ENCODE measurements around the gene CC2D1B. TPM values are rescaled to one million over a fixed set of nuclear protein-coding genes. Genes with fewer than 3 reads are reported as not detected.
A peak's percentile ranks its signal among the peaks of the same experiment; 100 is the strongest.

Gene CC2D1B
- total and polyA plus RNA-seq, 9 of the 15 experiments (the other 6 are each of a cell fraction or from before 2014, with no cell fraction given): 1.2 to 33.6 (median 25.5) TPM

DNA sequence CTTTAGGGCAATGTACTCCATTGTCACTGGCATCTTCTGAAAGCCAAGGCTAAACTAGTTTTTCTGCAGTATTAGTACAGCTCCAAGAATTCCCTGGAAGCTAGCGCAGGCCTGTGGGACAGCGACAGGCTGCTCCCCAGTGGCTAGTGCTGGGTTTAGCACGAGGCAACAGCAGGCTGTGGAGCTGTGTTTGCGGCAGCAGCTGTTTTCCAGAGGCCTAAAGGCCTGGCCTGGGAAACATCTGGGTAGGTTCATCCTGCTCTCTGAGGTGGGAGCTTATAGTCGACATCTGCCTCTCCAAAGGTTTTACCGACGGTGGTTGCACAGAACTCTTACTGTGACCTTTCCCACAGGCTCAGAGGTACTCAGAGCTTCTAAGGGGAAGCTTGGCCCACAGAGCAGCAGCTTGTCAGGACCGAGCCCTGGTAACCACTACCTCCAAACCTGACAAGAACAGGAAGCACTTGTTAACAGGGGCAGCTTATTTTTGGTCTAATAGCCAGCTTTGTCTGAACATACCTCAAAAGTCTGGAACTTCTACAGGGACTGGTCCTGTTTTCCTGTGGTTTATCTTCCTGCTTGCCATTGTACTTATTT, 17.2 kb downstream of the CC2D1B start (continued):
- no peak for TF ChIP-seq HLTF (IDR thresholded peaks at IDR 0.05)
- no peak for TF ChIP-seq SPI1 (IDR thresholded peaks at IDR 0.05; ENCODE audit: borderline replicate concordance, low read depth, low read length)
- TF ChIP-seq, protein P1, sequence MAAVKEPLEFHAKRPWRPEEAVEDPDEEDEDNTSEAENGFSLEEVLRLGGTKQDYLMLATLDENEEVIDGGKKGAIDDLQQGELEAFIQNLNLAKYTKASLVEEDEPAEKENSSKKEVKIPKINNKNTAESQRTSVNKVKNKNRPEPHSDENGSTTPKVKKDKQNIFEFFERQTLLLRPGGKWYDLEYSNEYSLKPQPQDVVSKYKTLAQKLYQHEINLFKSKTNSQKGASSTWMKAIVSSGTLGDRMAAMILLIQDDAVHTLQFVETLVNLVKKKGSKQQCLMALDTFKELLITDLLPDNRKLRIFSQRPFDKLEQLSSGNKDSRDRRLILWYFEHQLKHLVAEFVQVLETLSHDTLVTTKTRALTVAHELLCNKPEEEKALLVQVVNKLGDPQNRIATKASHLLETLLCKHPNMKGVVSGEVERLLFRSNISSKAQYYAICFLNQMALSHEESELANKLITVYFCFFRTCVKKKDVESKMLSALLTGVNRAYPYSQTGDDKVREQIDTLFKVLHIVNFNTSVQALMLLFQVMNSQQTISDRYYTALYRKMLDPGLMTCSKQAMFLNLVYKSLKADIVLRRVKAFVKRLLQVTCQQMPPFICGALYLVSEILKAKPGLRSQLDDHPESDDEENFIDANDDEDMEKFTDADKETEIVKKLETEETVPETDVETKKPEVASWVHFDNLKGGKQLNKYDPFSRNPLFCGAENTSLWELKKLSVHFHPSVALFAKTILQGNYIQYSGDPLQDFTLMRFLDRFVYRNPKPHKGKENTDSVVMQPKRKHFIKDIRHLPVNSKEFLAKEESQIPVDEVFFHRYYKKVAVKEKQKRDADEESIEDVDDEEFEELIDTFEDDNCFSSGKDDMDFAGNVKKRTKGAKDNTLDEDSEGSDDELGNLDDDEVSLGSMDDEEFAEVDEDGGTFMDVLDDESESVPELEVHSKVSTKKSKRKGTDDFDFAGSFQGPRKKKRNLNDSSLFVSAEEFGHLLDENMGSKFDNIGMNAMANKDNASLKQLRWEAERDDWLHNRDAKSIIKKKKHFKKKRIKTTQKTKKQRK (IDR thresholded peaks at IDR 0.05; ENCODE audit: borderline replicate concordance, low read depth, low read length): no peak
- TF ChIP-seq ZNF354B (CRISPR knock-in tag; IDR thresholded peaks at IDR 0.05): no peak
- no peak for TF ChIP-seq SRSF3 (IDR thresholded peaks at IDR 0.05; ENCODE audit: insufficient read depth, low read length)
- 0 out of 2 replicates have a peak, but pooled peaks have one; percentile 37 for TF ChIP-seq RB1 (IDR thresholded peaks at IDR 0.05; ENCODE audit: low read depth)
- TF ChIP-seq TSC22D4 (tag; IDR thresholded peaks at IDR 0.05): no peak
- TF ChIP-seq, protein P2, sequence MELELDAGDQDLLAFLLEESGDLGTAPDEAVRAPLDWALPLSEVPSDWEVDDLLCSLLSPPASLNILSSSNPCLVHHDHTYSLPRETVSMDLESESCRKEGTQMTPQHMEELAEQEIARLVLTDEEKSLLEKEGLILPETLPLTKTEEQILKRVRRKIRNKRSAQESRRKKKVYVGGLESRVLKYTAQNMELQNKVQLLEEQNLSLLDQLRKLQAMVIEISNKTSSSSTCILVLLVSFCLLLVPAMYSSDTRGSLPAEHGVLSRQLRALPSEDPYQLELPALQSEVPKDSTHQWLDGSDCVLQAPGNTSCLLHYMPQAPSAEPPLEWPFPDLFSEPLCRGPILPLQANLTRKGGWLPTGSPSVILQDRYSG (tag; conservative IDR thresholded peaks at IDR 0.05; ENCODE audit: low read depth): no peak
- no peak for TF ChIP-seq ZNF586 (CRISPR knock-in tag; conservative IDR thresholded peaks at IDR 0.05)
- TF ChIP-seq E2F5 (CRISPR knock-in tag; IDR thresholded peaks at IDR 0.05): no peak
- TF ChIP-seq DIDO1 (tag; IDR thresholded peaks at IDR 0.05; ENCODE audit: low read depth): no peak
- TF ChIP-seq, protein P3, sequence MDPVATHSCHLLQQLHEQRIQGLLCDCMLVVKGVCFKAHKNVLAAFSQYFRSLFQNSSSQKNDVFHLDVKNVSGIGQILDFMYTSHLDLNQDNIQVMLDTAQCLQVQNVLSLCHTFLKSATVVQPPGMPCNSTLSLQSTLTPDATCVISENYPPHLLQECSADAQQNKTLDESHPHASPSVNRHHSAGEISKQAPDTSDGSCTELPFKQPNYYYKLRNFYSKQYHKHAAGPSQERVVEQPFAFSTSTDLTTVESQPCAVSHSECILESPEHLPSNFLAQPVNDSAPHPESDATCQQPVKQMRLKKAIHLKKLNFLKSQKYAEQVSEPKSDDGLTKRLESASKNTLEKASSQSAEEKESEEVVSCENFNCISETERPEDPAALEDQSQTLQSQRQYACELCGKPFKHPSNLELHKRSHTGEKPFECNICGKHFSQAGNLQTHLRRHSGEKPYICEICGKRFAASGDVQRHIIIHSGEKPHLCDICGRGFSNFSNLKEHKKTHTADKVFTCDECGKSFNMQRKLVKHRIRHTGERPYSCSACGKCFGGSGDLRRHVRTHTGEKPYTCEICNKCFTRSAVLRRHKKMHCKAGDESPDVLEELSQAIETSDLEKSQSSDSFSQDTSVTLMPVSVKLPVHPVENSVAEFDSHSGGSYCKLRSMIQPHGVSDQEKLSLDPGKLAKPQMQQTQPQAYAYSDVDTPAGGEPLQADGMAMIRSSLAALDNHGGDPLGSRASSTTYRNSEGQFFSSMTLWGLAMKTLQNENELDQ (CRISPR knock-in tag; IDR thresholded peaks at IDR 0.05; ENCODE audit: borderline replicate concordance): no peak
- no peak for TF ChIP-seq XRCC3 (IDR thresholded peaks at IDR 0.05)
- TF ChIP-seq ZC3H8 (IDR thresholded peaks at IDR 0.05): no peak
- TF ChIP-seq CEBPG (CRISPR knock-in tag; IDR thresholded peaks at IDR 0.05): no peak
- no peak for TF ChIP-seq CEBPG (tag; conservative IDR thresholded peaks at IDR 0.05 in 1 of 2, IDR thresholded peaks at IDR 0.05 in 1 of 2)
- no peak for TF ChIP-seq MAFG (tag; conservative IDR thresholded peaks at IDR 0.05)
- TF ChIP-seq CBFB (CRISPR knock-in tag; IDR thresholded peaks at IDR 0.05): no peak
- TF ChIP-seq PTBP1 (IDR thresholded peaks at IDR 0.05; ENCODE audit: low read depth, low read length): no peak
- TF ChIP-seq SAP30 (IDR thresholded peaks at IDR 0.05; ENCODE audit: borderline replicate concordance, insufficient read depth, low read depth, low read length, poor library complexity, severe bottlenecking): no peak
- TF ChIP-seq ZFP1 (CRISPR knock-in tag; IDR thresholded peaks at IDR 0.05): no peak
- no peak for TF ChIP-seq LCOR (CRISPR knock-in tag; IDR thresholded peaks at IDR 0.05)
- TF ChIP-seq POLR2A (conservative IDR thresholded peaks at IDR 0.05): peak; percentile 48; the same call in 1 of the 2 replicates
